ENCODE measurements around the gene DHDDS.

The DHDDS gene

GRCh38 chr1:26518355-26518754 is 86.2 kb downstream of the DHDDS start:
- in situ Hi-C loops (cut with MboI; ENCODE audit: low pct_unique_long_range_greater_than_20kb, low sequenced_read_pairs, unreplicated experiment): no loop called here
- DNase-seq (ENCODE audit: low spot score): no peak
- TF ChIP-seq CTCF (IDR thresholded peaks at IDR 0.05; ENCODE audit: extremely low read depth, insufficient read depth, missing control alignments): no peak

- in situ Hi-C loops (cut with MboI; ENCODE audit: low pct_unique_long_range_greater_than_20kb, low sequenced_read_pairs, unreplicated experiment): no loop called here
- DNase-seq (ENCODE audit: low spot score): no peak
- TF ChIP-seq CTCF (IDR thresholded peaks at IDR 0.05; ENCODE audit: extremely low read depth, insufficient read depth, missing control alignments): no peak
Measured at GRCh38 chr1:26520339-26520738, 88.2 kb downstream of the DHDDS start.

Measured in GM13977 (cell line).